ENCODE data around the gene MAPK10. TPM values are rescaled to one million over a fixed set of nuclear protein-coding genes. Genes with fewer than 3 reads are reported as not detected.
"Not testable (repeated sequence)": the region's sequence is repeated elsewhere in the genome, so short reads cannot be mapped to it uniquely, and the experiment has no call there.

Gene MAPK10
- total RNA-seq, 1 donor from 2014 or later = 3.0 TPM

DNA sequence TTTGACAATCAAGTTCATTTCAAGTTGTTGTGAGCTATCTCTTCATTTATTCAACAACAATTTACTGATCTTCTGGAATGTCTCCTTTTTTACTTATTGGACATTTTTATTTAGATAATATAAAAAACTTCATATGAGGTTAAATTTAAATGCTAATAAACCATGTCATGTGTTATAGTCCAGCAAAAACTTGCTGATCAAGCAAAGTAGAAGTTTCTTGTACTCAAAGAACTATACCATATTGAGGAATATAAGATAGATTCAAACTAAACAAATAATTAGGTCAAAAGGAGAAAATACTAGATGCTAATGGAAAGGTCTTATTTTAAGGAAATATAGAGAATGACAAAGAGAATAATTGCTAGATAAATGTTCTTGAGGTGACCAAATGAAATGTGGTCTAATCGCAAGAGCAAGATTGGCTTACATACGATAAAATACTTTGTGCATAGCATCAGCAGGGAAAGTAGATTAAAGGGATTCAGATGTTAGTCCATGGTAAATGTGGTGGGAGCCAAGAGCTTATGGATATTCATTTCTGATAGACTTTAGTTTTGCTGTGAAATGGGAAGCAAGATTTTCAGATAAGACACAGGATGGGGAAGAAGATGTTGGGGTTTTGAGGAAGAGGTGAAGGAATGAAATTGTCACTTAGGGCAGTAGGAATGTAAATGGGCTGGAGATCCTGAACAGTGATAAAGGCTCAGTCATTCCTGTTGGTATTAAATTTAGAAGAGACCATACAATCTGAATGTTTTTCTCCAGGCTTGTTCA, 229.5 kb downstream of the MAPK10 start:
- no peak for DNase-seq (ENCODE audit: low spot score)
- intact Hi-C loops (cut with DNase I) = no loop called here

DNA sequence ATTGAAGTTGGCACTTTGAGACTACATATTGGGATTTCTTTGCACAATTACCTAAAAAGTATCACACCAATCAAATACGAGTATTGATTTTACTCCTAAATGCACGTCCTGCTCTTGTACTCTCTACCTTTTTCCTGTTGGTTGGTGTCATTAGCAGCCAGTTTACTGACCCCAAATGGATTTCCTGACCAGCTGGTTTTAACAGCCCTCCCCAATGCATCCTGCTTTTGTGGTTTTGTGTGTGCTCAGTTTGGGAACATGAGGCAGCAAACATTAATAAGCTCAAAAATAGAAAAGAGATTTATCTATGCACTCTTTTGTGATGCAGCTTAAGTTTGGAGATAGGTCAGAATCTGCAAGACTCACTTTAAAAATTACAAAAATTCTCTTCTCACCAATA, 230.3 kb downstream of the MAPK10 start:
- intact Hi-C loops (cut with DNase I) = no loop called here
- no peak for DNase-seq (ENCODE audit: low spot score)

DNA sequence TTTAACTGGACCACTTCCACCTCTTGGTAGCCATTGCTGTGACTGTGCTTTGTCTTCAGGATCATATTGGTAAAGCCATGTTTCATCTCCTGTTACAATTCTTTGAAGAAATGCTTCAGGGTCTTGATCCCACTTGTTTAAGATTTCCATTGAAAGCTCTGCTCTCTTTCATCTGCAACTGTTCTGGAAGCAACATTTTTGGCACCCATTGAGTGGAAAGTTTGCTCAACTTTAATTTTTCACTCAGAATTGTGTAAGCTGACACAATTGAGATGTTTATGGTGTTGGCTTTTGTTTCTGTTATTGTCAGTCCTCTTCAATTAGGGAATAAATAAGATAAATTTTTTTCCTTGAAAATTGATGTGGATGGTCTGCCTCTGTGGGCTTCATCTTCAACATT, 237.4 kb downstream of the MAPK10 start:
- DNase-seq (ENCODE audit: low spot score) = no peak
- intact Hi-C loops (cut with DNase I) = no loop called here

DNA sequence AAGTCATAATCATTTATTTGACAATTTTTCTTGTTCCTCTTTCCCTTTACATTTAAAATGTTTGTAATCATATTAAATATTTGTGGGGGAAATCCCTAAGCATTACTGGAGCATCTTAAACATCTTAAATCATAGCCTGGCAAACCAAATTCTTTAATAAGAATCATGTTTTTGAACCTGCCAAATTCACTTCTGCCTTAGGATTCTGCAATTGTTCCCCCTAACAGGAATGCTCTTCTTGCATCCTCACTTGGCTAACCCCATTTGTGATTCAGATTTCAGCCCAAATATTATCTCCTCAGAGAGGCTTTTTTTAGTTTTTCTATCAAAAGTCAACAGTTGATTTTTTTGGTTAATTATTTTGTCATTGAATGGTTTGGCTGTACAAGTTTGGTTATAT, 241.1 kb downstream of the MAPK10 start:
- intact Hi-C loops (cut with DNase I) = no loop called here
- DNase-seq (ENCODE audit: low spot score) = no peak

DNA sequence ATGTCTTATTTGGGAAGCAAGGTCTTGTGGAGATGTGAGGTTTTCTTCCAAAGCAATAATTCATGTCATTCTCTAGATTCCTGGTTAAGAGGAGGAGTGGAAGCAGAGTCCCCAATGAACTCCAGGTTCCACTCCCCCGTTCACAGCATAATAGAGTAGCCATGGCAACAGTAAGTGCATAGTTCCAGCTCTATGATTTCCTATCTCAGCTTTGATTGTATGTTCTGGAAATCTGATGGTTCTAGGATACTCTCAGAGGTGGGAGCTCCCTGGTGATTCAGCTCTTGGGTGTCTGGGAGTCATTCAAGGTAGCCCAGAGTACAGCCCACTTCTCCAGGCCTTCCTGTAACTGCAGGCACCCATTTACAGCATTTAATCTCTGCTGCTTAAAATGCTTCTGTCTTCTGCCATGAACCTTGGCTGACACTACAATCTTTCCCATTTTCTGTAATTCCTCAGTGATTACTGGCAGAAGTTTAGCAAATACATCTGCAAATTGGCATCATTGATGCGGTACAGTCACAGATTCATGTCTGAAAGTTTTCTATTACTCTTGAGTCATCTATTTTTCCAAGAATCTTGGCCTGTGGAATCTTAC, 242.0 kb downstream of the MAPK10 start:
- DNase-seq (ENCODE audit: low spot score) = no peak
- intact Hi-C loops (cut with DNase I) = no loop called here

DNA sequence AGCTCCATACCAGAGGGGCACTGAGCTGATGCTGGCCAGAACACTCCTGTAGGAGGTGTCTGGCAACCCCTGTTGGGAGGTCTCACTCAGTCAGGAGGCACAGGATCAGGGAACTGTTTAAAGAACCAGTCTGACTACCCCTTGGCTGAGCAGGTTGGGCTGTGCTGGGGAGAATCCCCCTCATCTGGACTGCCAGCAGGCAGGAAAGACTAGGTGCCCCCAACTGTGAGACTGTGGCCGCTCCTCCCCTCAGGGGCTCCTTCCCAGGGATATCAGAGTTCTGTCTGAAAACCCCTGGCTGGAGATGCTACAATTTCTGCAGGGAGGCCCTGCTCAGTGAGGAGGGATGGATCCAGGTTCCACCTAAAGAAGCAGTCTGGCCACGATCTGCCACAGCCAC, 245.3 kb downstream of the MAPK10 start:
- DNase-seq (ENCODE audit: low spot score) = no peak
- intact Hi-C loops (cut with DNase I) = no loop called here

DNA sequence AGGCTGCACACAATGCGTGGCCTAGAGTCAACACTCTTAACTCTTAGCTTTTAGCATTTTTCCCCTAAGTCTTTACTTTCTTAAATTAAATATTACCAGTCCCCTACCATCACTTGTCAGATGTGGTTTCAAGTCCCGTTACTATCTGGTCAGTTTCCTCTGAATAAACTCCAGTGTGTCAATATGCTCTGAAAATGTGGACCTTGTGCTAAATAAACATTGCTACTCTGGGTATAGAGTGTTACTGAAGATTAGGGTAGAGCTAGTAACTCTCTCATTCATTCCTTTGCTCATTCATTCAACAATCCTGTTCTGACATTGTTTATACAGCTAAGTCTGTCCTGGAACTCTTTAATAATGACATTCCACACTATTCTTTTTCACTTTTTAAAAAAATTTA, 251.0 kb downstream of the MAPK10 start:
- no peak for DNase-seq (ENCODE audit: low spot score)
- intact Hi-C loops (cut with DNase I) = no loop called here

DNA sequence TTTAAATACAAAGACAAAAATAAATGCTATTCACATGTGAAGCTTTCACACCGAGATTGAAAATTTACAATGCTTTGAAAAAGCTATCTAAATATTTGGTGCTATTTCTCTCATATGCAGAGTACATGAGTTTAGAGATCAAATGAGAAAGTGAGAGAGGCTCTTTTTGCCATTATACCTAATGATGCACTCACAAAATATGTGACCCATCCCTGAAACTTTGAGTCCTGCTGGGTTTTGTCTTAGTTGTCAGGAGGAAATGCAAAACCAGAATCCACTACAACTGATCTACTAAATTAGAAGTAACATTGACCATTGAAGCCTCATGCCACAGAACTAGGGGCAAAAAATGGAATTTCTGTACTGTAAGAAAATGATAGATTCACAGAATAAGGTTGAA, 251.7 kb downstream of the MAPK10 start:
- DNase-seq (ENCODE audit: low spot score) = no peak
- intact Hi-C loops (cut with DNase I) = no loop called here

DNA sequence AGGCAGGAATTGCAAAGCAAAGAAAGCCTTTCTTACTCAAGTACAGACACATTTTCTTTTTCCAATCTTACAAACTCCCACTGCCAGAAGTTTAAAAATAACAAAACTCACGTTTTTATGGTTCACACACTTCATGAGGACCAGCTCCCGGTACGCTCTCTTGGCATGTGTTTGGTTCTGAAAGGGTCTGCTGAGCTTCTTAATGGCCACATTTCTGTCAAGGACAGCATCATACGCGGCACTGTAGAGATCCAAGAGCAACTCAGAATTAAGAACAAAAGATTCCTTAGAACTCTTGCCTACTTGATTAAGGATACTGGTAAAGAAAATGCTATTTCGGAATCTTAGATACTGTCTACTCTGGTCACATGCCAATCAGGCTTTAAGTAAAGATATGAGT, 252.7 kb downstream of the MAPK10 start:
- DNase-seq (ENCODE audit: low spot score) = no peak
- intact Hi-C loops (cut with DNase I) = no loop called here

DNA sequence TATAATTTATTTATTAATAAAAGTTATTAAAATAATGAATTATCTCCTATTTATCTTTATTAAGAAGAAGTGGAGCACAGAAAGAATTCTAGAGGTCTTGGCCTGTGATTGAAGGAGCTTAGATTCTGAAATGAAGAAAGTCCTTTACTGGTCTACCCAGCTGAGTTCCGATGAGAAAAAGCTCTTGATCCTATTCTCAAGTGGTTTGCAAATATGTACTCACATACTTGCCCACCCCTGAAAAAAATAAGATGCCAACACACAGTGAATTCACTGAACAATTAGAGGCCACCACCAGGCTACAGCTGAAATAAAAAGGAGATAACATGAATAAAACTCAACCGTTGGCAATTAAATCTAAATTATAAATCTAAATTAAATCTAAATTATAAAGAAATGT, 253.4 kb downstream of the MAPK10 start:
- intact Hi-C loops (cut with DNase I) = no loop called here
- DNase-seq (ENCODE audit: low spot score) = no peak

DNA sequence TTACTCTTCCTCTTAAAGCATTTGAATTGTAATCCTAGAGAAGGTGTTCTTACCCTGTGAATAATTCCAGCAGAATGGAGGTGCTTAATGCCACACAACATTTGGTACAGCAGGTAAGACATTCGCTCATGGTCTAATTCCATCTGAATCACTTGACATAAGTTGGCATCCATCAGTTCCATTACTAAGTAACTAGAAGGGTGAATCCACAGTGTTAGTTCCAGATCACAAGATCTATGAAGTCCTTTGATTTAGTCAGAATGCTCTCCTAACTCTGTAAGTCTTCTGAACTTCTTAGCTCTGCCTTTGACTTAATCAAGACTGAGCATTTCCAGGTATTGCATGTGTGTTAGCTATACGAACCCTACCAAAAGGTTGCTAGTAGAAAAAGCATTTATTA, 258.0 kb downstream of the MAPK10 start:
- no peak for DNase-seq (ENCODE audit: low spot score)
- intact Hi-C loops (cut with DNase I) = no loop called here

DNA sequence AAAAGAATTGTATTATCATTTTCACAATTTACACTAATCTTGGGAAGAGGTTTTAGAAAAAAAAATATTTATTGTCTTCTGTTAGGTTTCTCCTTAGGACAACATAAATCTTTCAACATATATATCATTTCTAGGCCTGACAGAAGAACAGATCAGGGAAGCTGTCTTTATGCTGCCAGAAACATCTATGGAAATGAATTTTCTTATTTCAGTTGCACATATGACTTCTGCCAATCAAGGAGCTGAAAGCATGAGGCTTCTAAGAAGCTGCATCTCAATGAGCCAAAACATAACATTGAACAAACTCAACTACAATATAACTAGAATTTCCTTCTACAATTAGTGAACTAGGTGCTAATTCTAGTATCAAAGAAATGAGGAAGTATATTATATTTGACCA, 258.4 kb downstream of the MAPK10 start:
- intact Hi-C loops (cut with DNase I) = no loop called here
- no peak for DNase-seq (ENCODE audit: low spot score)

DNA sequence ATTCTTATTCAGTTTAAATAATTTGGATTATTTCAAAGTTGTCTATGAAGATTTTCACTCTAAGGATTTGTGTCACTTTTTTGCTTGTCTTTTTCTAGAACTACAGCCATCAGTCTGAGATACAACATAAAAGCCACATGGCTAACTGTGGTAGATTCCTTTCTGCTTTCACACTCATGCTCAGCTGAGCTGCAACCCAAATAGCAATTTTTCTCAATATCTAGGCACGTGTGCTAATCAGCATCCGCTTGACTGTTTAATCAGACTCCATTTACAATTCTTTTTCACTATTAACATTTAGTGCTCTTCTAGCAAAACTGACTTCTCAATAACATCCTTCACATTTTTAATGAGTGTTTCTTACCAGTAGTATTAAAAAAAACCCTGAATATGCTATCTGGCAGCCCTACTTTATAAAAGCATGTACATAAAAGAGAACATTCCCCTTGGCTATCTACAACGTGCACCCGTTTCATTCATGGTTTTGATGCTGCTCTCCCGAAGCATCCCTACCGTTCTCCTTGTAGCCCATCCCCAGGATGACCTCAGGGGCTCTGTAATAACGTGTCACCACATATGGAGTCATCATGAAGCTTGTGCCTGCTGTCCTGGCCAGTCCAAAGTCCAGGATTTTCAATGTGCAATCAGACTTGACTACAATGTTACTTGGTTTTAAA, 259.2 kb downstream of the MAPK10 start:
- no peak for DNase-seq (ENCODE audit: low spot score)
- intact Hi-C loops (cut with DNase I) = no loop called here

DNA sequence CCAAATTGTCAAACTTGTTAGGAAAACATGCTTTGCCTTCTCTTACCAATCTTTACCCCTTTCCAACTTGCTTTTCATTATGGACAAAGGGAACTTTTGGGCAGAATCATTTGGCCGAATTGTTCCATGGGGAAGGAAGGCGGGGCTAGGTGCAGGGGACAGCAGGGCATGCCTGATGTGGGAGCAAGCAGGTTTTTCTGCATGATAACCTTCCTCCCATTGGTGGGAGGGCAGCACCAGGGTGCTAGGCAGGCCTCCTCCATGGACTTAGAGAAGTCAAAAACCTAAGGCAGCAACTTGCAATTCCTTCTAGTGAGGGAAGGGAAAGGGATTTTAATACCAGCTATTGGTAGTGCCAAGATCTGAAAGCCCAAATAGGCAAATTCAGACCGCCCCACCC, 260.5 kb downstream of the MAPK10 start:
- no peak for DNase-seq (ENCODE audit: low spot score)
- intact Hi-C loops (cut with DNase I) = no loop called here

DNA sequence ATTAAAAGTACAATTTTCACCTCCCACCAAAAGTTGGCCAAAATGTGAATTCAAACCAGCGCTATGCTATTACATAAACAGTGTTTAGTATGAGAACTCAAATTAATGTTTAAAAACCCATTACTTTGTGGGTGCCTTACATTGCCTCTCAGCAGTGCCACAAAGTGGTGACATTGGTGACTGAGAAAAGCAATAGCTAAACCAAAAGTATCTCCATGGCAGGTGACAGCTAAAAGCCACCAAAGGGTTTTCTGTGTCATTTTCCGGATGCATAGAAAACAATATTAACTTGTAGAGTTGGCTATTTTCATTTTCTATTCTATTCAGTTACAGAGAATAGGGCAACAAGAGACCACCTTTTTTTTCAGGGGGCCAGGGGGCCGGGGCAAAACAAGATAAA, 261.2 kb downstream of the MAPK10 start:
- no peak for DNase-seq (ENCODE audit: low spot score)
- intact Hi-C loops (cut with DNase I) = no loop called here

DNA sequence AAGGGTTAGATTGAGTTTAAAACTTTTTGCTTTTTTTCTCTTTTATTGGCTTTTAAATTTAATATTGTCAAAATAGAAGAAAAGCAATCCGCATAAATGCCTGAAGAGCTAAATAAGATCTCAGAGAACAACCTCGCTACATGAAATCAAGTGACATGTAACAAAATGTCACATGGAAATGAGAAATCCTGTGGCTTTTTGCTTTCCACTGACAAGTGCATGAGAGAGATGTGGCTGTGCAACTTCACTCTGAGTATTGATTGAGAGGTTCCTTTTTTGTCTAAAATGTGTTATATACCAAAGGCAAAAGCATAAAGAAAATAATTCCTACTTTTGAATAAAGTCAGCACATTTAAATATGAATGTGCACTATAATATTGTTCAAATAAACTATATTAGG, 263.5 kb downstream of the MAPK10 start:
- DNase-seq (ENCODE audit: low spot score) = no peak
- intact Hi-C loops (cut with DNase I) = no loop called here

DNA sequence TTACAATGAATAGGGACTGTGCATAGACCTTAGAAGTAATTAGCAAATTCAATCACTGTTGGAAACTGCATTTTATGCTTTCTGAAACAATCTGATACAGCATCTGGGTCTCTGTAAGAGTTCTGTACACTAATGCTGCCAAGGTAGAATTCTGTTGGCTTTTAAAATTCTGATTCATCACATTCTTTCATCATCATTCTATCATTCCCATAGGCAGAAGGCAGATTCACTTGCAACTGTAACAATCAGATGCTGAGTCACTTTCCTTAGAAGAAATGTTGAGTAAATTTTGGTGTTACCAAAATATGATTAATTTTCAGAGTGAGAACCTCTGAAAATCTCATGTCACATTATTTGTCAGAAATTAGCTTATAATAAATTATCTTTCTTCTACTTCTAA, 267.2 kb downstream of the MAPK10 start:
- intact Hi-C loops (cut with DNase I) = no loop called here
- DNase-seq (ENCODE audit: low spot score) = no peak

DNA sequence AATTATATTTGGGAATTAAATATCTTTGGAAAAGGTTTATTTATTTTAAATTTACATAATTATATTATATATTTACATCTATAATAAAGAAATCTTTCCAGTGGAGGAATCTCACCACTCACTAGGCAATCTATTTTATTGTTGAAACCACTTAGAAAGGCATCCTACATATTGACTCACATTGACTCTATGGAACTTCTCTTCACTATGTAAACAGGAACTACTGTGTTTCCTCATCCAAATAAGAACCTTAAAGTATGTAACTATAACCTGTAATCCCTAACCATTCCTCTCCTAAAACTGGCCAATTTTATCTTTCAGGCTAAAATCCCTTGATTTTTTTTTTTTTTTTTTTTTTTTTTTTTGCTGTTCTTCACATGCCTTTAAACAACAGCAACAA, 268.7 kb downstream of the MAPK10 start:
- no peak for DNase-seq (ENCODE audit: low spot score)
- intact Hi-C loops (cut with DNase I) = no loop called here

DNA sequence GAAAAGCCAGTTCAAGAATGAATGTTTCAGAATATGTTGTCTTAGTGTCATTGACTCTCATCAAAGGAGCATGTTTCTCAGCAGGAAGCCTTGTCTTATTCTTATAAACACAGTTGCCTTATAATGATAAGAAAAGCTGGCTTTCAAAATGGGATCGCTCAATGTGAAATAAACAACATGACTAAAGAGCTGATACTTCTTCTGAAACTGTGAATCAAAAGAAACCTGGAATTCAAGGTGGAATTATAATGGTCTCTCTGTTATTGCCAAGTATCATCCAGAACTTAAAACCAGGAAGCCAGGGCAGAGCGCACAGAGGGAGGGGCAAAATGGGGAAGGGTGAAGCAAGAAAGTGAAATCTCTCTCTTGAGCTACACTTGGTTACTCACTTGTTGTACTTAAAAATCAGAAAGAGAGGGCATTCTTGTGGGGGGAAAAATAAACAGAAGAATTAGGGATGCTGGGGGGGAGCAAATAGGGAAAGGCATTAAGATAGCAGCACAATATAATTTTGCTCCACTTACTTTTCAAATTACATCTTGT, 270.0 kb downstream of the MAPK10 start:
- intact Hi-C loops (cut with DNase I) = no loop called here
- no peak for DNase-seq (ENCODE audit: low spot score)

DNA sequence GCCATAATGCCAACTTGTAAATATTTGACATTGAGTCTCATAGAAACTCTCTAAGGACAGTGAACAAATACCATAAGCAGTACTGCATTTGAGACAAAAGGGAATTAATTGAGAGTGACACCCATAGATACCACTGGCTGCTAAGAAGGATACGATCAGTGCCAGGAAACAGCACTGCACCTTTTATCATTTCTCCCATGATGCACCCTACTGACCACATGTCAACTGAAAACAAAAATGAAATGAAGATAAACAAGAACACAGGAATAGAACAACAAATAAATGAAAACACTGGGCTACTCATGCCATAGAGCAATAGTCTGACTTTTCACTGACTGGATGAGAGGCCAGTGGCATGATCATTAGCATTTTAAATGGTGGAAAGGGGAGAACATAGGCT, 270.8 kb downstream of the MAPK10 start:
- no peak for DNase-seq (ENCODE audit: low spot score)
- intact Hi-C loops (cut with DNase I) = no loop called here

DNA sequence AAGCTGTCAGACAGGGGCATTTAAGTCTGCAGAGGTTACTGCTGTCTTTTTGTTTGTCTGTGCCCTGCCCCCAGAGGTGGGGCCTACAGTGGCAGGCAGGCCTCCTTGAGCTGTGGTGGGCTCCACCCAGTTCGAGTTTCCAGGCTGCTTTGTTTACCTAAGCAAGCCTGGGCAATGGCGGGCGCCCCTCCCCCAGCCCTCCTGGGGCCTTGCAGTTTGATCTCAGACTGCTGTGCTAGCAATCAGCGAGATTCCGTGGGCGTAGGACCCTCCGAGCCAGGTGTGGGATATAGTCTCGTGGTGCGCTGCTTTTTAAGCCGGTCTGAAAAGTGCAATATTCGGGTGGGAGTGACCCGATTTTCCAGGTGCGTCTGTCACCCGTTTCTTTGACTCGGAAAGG, 284.1 kb downstream of the MAPK10 start:
- intact Hi-C loops (cut with DNase I) = not testable (repeated sequence)

More for the DNA sequence above, 284.1 kb downstream of the MAPK10 start:
- DNase-seq (ENCODE audit: low spot score) = not testable (repeated sequence)

All from cardiac septum (tissue), 1 donor.